ENCODE measurements around the gene FAM124A. TPM values are rescaled to one million over a fixed set of nuclear protein-coding genes. Genes with fewer than 3 reads are reported as not detected.

The FAM124A gene

Small RNA genes within 50 kb of the gene (small RNA-seq; reads per million reads assigned to genes)
- gene PRELID3BP2 (ENCODE audit: low read depth) = not detected
